A549 (cell line): ENCODE data around the gene OSBPL3. TPM values are rescaled to one million over a fixed set of nuclear protein-coding genes. Genes with fewer than 3 reads are reported as not detected.

Source experiments
- ATAC-seq, 2 experiments: fragments of 200-7000 bp in 1 of 2; fragments of >200 bp in 1 of 2; cut with Nextera tagmentation in 1 of 2; cut with Tn5 transposase in 1 of 2; 3 replicates each; pipeline versions ENCODE4 v1.8.0 to v1.9.1; 2018 to 2020; ENCODE audit warnings: mild to moderate bottlenecking in 1 of 2, moderate library complexity in 1 of 2
- CTCF ChIA-PET: fragments of 300-600 bp; sonication (Branson Sonifier 250); formaldehyde crosslinking; extraction: SDS; loops from one replicate; lab custom pipeline; 2021; ENCODE audit warnings: antibody characterized with exemption, inconsistent platforms; lab: Yijun Ruan, JAX
- POLR2A ChIA-PET: fragments of 350-600 bp; formaldehyde crosslinking; extraction: SDS; loops from one replicate; lab custom pipeline; 2021; ENCODE audit warnings: antibody characterized with exemption, inconsistent platforms; lab: Yijun Ruan, JAX
- DNase-seq, 2 experiments: peaks; one replicate each; pipeline versions ENCODE4 v3.0.0 to v3.0.0-alpha.2; 2011 to 2016; ENCODE audit warnings: low read depth in 1 of 2, low spot score in 1 of 2
- FAIRE-seq: peaks from 2 replicates; lab custom pipeline; 2011; peaks lifted over from hg19 to GRCh38; lab: Jason Lieb, UNC
- H3K27ac ChIP-seq, 2 experiments: fragments of >200 bp; sonication (Bioruptor Twin); formaldehyde crosslinking; 3 replicates each; pipeline ENCODE4 v1.5.1; 2016 to 2017
- H3K4me1 ChIP-seq: fragments of >200 bp; sonication (Bioruptor Twin); formaldehyde crosslinking; 3 replicates; pipeline ENCODE4 v1.6.1; 2016
- H3K4me2 ChIP-seq: fragments of >200 bp; sonication (Bioruptor Twin); formaldehyde crosslinking; 3 replicates; pipeline ENCODE4 v1.6.1; 2016
- H3K4me3 ChIP-seq: fragments of >200 bp; sonication (Bioruptor Twin); formaldehyde crosslinking; 3 replicates; pipeline ENCODE4 v1.5.1; 2016
- H3K9me3 ChIP-seq: fragments of >200 bp; sonication (Bioruptor Twin); formaldehyde crosslinking; 3 replicates; pipeline ENCODE4 v1.6.1; 2016
- BCL3 ChIP-seq: fragments of >200 bp; sonication (Bioruptor Twin); formaldehyde crosslinking; IDR thresholded peaks from 3 replicates; pipeline ENCODE4 v1.6.1; 2016
- CHD2 ChIP-seq: fragments of 150-350 bp; IDR thresholded peaks from 2 replicates; pipeline ENCODE4 v1.6.1; 2014; ENCODE audit warnings: low read length; ENCODE audit not compliant: partially characterized antibody
- E2F6 ChIP-seq: IDR thresholded peaks from 2 replicates; pipeline ENCODE4 v1.6.1; 2012; ENCODE audit warnings: low read depth, borderline replicate concordance
- EHMT2 ChIP-seq: fragments of 200-600 bp; sonication (generic); IDR thresholded peaks from 2 replicates; pipeline ENCODE4 v1.6.1; 2016; ENCODE audit warnings: antibody characterized with exemption, low read depth, mild to moderate bottlenecking, moderate library complexity
- ELK1 ChIP-seq: fragments of 150-350 bp; IDR thresholded peaks from 2 replicates; pipeline ENCODE4 v1.6.1; 2014; ENCODE audit warnings: low read depth, mild to moderate bottlenecking, low read length
- FOSL2 ChIP-seq, 2 experiments: fragments of 450-650 bp in 1 of 2; fragments of >200 bp in 1 of 2; sonication (Bioruptor Twin) in 1 of 2; formaldehyde crosslinking; IDR thresholded peaks; 2 replicates each; pipeline versions ENCODE4 v1.5.0 to v1.6.1; 2016 to 2020; ENCODE audit warnings: mild to moderate bottlenecking in 1 of 2, moderate library complexity in 1 of 2
- GATA3 ChIP-seq: IDR thresholded peaks from 2 replicates; pipeline ENCODE4 v1.6.1; 2012; ENCODE audit warnings: borderline replicate concordance
- HMGXB4 ChIP-seq: fragments of 250-450 bp; sonication (Bioruptor Pico); IDR thresholded peaks from 2 replicates; pipeline ENCODE4 v1.5.0; 2021; ENCODE audit warnings: mild to moderate bottlenecking, moderate library complexity, borderline replicate concordance
- HOXB5 ChIP-seq: fragments of 250-450 bp; sonication (Bioruptor Pico); IDR thresholded peaks from 2 replicates; pipeline ENCODE4 v1.5.0; 2020; ENCODE audit warnings: mild to moderate bottlenecking, moderate library complexity
- KDM1A ChIP-seq: fragments of 200-600 bp; sonication (generic); IDR thresholded peaks from 2 replicates; pipeline ENCODE4 v1.6.1; 2016; ENCODE audit warnings: low read depth, mild to moderate bottlenecking
- MAZ ChIP-seq: fragments of 150-350 bp; IDR thresholded peaks from 2 replicates; pipeline ENCODE4 v1.6.1; 2014; ENCODE audit warnings: antibody characterized with exemption, low read depth, low read length, borderline replicate concordance
- MYC ChIP-seq: IDR thresholded peaks from 2 replicates; pipeline ENCODE4 v1.6.1; 2012; ENCODE audit warnings: mild to moderate bottlenecking, inconsistent platforms, low read length, improper control_type of control experiment, borderline replicate concordance
- NPAS2 ChIP-seq: fragments of 250-450 bp; sonication (Bioruptor Pico); IDR thresholded peaks from 2 replicates; pipeline ENCODE4 v1.8.0; 2022; ENCODE audit warnings: mild to moderate bottlenecking, moderate library complexity, borderline replicate concordance
- POLR2AphosphoS2 ChIP-seq: conservative IDR thresholded peaks from 2 replicates; pipeline ENCODE4 v1.6.1; 2012; ENCODE audit warnings: low read length, improper control_type of control experiment, inconsistent platforms
- RAD21 ChIP-seq, 2 experiments: fragments of >200 bp in 1 of 2; sonication (Bioruptor Twin) in 1 of 2; formaldehyde crosslinking in 1 of 2; IDR thresholded peaks in 1 of 2; conservative IDR thresholded peaks in 1 of 2; 2 replicates in 1 of 2; 3 replicates in 1 of 2; pipeline ENCODE4 v1.6.1; 2012 to 2018; ENCODE audit warnings: inconsistent platforms in 1 of 2
- RCOR1 ChIP-seq: fragments of 150-350 bp; IDR thresholded peaks from 2 replicates; pipeline ENCODE4 v1.6.1; 2014; ENCODE audit warnings: antibody characterized with exemption, low read length, low read depth
- REST ChIP-seq: fragments of 200-600 bp; sonication (generic); IDR thresholded peaks from 2 replicates; pipeline ENCODE4 v1.6.1; 2016; ENCODE audit warnings: antibody characterized with exemption, mild to moderate bottlenecking, moderate library complexity
- RNF2 ChIP-seq: fragments of 200-600 bp; sonication (generic); IDR thresholded peaks from 2 replicates; pipeline ENCODE4 v1.6.1; 2016; ENCODE audit warnings: low read depth, mild to moderate bottlenecking, antibody characterized with exemption, moderate library complexity, borderline replicate concordance
- SREBF2 ChIP-seq: fragments of 450-650 bp; IDR thresholded peaks from 2 replicates; pipeline ENCODE4 v1.6.1; 2014; ENCODE audit warnings: mild to moderate bottlenecking, moderate library complexity
- ZSCAN20 ChIP-seq: fragments of 250-450 bp; sonication (Bioruptor Pico); IDR thresholded peaks from 2 replicates; pipeline ENCODE4 v1.8.0; 2022; ENCODE audit warnings: mild to moderate bottlenecking, moderate library complexity
- WGBS: methylation state at CpG from one replicate; pipeline ENCODE4 v1.1.6; 2017; ENCODE audit errors: missing lambda C conversion rate; 5-methylcytosine and 5-hydroxymethylcytosine counted together
- polyA plus RNA-seq, 4 experiments: library from polyadenylated mRNA; depleted of rRNA in 3 of 4; stranded (reverse); fragments of >200 nt; fragmentation: RNase III in 1 of 4; extraction: RNeasy Plus Mini Kit Qiagen cat#74134 plus additional on column Dnase treatment in 1 of 4; gene quantifications; 2 replicates in 3 of 4; 3 replicates in 1 of 4; pipeline ENCODE4 v1.2.3, GENCODE V29; 2011 to 2017

Gene OSBPL3
- polyA plus RNA-seq, 2 of the 4 experiments (the other 2 are of a cell fraction): 10.9 to 17.4 TPM

- no peak for TF ChIP-seq REST
- peak; percentile 54 to 59 for TF ChIP-seq RAD21 (conservative IDR thresholded peaks at IDR 0.05 in 1 of 2, IDR thresholded peaks at IDR 0.05 in 1 of 2)
Observed at GRCh38 chr7:24767878-24768569, 212.0 kb downstream of the OSBPL3 start (continued).

DNA sequence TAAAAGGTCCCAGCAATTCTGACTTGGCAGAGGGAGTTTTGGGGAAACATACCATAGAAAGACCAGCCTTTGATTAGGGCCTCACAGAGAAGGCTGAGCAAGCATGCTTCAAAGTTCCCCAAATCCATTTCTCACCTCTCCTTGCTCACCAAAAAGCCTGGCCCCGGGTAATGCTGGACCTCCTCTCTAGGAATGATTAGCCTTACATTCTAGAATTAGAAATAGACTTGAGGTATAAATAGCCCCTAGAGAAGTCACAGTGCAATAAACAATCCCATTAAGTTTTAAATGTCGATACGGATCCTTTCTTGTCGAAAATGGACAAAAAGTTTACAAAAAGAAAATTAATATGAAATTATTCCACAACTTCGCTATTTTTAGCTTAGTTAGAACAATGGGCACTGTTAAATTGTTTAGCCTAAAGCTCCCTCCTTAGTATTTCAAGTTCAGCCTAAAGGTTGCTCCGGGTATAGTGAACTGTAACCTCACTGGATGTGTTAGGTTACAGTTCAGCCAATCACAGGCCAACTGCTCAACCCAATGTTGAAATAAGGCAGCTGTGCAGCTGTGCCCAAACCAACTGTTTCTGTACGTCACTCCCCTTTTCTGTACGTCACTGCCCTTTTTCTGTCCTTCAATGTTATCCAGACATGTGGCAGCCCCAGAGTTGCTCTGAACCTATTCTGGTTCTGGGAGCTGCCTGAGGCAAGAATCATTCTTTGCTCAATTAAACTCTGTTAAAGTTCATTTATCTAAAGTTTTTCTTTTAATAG lies 214.8 kb downstream of the OSBPL3 start:
- WGBS: 66% methylated on average over 8 of the region's 8 CpGs

DNA sequence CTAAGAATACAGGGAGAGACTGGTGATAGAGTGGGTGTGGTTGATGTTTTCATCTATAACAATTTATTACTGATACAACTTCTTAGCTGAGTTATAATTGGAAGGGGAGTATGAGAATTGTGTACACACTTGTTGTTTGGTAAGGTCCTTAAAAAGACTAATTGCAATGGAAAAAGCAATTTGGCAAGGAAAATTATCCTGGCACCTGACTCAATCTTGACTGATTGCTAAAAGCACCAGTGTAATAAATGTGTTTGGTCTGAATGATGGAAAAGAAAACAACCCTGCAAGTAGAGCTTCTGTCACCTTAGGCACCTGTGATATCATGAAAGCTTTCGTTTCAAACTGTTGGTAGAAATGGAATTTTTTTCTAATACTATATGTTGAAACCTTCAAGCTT lies 216.0 kb downstream of the OSBPL3 start:
- 49% methylated on average over 1 of the region's 1 CpG for whole genome bisulfite sequencing
- DNase-seq (no peak), ATAC-seq (no peak), FAIRE-seq (no peak)
- no peak for TF ChIP-seq EHMT2
- no peak for TF ChIP-seq FOSL2 (IDR thresholded peaks at IDR 0.05)
- TF ChIP-seq FOSL2 (CRISPR knock-in tag; IDR thresholded peaks at IDR 0.05): no peak
- TF ChIP-seq SREBF2: no peak
- no peak for TF ChIP-seq RCOR1
- no peak for TF ChIP-seq MAZ
- TF ChIP-seq MYC: no peak
- no peak for TF ChIP-seq GATA3
- no peak for TF ChIP-seq ELK1
- TF ChIP-seq RNF2: no peak
- no peak for TF ChIP-seq HMGXB4 (CRISPR knock-in tag)
- TF ChIP-seq ZSCAN20 (CRISPR knock-in tag): no peak
- TF ChIP-seq HOXB5 (CRISPR knock-in tag): no peak
- no peak for TF ChIP-seq POLR2AphosphoS2
- TF ChIP-seq KDM1A: no peak
- H3K27ac ChIP-seq: no peak overlapping the region
- no peaks in the 10 kb centered on the region; the same call in 2 of the 3 replicates for H3K9me3 ChIP-seq
- no peaks in the 10 kb centered on the region for H3K4me1 ChIP-seq
- H3K4me2 ChIP-seq: no peak overlapping the region
- no peak overlapping the region for H3K4me3 ChIP-seq
- ChIA-PET CTCF (interaction anchor here (0.8 to 1.0 kb wide), 3 partner anchors 16 to 329 kb away, joined by 3 to 4 read pairs (median 3); no protein-coding TSS in a partner anchor), POLR2A (no interaction called here)

More for the DNA sequence above, 214.8 kb downstream of the OSBPL3 start:
- Histone ChIP-seq H3K4me3 (no peak overlapping the region), H3K27ac (no peak overlapping the region), H3K4me2 (no peak overlapping the region), H3K9me3 (no peaks in the 10 kb centered on the region; the same call in 2 of the 3 replicates), H3K4me1 (no peaks in the 10 kb centered on the region)
- no peak for DNase-seq
- ChIA-PET POLR2A (no interaction called here), CTCF (interaction anchor here (0.8 to 1.5 kb wide), 4 partner anchors 10 to 333 kb away, joined by 3 to 4 read pairs (median 3); no protein-coding TSS in a partner anchor)
- ATAC-seq: no peak; a peak in 1 of 6 replicates
- no peak for FAIRE-seq
- TF ChIP-seq HOXB5 (CRISPR knock-in tag) (no peak), NPAS2 (CRISPR knock-in tag) (no peak), BCL3 (no peak), E2F6 (no peak), CHD2 (no peak)
